Vagina (tissue), 2 donors: ENCODE data around the gene CACTIN.

Source experiments
- POLR2A ChIP-seq, 2 donors: fragments of 450-650 bp; IDR thresholded peaks; one replicate each; pipeline ENCODE4 v1.6.1; 2017; ENCODE audit warnings: antibody characterized with exemption in 2 of 2, mild to moderate bottlenecking in 2 of 2, moderate library complexity in 2 of 2
- TF ChIP-seq, protein P1 (sequence below), 3 experiments: fragments of 450-650 bp in 2 of 3; fragments of 200-600 bp in 1 of 3; sonication (generic) in 1 of 3; IDR thresholded peaks; one replicate each; pipeline ENCODE4 v1.5.1; 2017 to 2019; ENCODE audit warnings: antibody characterized with exemption in 3 of 3, mild to moderate bottlenecking in 2 of 3, moderate library complexity in 2 of 3

DNA sequence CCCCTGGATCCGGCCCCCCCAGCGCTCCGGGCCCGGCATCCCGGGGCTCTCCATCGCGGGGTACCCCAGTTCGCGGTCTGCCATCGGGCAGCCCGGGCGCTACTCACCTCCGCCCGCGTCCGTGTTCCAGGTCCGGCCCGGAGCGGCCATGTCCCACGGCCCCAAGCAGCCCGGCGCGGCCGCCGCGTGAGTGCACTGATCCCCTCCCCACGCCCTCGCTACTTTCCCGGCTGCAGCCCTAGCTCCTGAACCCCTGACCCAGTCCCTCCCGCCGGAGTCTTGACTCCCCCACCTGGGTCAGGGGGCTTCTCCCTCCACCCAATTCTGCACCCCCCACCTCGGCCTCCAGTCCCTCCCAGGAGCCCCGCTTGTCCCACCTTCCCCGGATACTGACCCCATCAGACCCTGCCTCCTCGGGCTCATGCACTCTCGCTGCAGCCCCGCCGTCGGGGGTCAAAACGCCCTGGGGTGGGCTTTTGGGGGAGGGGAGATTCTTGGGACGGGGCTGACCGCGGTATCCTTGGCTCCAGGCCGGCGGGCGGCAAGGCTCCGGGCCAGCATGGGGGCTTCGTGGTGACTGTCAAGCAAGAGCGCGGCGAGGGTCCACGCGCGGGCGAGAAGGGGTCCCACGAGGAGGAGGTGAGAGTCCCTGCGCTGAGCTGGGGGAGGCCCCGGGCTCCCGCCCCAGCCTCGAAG is 53.3 kb downstream of the CACTIN start:
- TF ChIP-seq, protein P1, sequence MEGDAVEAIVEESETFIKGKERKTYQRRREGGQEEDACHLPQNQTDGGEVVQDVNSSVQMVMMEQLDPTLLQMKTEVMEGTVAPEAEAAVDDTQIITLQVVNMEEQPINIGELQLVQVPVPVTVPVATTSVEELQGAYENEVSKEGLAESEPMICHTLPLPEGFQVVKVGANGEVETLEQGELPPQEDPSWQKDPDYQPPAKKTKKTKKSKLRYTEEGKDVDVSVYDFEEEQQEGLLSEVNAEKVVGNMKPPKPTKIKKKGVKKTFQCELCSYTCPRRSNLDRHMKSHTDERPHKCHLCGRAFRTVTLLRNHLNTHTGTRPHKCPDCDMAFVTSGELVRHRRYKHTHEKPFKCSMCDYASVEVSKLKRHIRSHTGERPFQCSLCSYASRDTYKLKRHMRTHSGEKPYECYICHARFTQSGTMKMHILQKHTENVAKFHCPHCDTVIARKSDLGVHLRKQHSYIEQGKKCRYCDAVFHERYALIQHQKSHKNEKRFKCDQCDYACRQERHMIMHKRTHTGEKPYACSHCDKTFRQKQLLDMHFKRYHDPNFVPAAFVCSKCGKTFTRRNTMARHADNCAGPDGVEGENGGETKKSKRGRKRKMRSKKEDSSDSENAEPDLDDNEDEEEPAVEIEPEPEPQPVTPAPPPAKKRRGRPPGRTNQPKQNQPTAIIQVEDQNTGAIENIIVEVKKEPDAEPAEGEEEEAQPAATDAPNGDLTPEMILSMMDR (IDR thresholded peaks at IDR 0.05): no peak
- no peak for TF ChIP-seq POLR2A (IDR thresholded peaks at IDR 0.05)
